ENCODE data around the gene MAPK6. TPM values are rescaled to one million over a fixed set of nuclear protein-coding genes. Genes with fewer than 3 reads are reported as not detected.

Gene MAPK6
- total RNA-seq, 1 donor from 2014 or later = 16.2 TPM

- Mint-ChIP-seq H3K4me3 (no peak overlapping the region), H3K36me3 (ENCODE audit: low read depth) (no peaks in the 10 kb centered on the region), H3K27me3 (peaks cover 4% of the 10 kb centered on the region), H3K27ac (peak overlapping the region; percentile 7), H3K9me3 (no peaks in the 10 kb centered on the region), H3K4me1 (peaks cover 28% of the 10 kb centered on the region)
- ATAC-seq (ENCODE audit: low read depth) = peak; percentile 60
- ChIA-PET CTCF (interaction anchor here (0.6 to 1.1 kb wide), 2 partner anchors 29 to 31 kb away, joined by 3 read pairs; no protein-coding TSS in a partner anchor), POLR2A (interaction anchor here (1.2 kb wide), 1 partner anchor 91 kb away, joined by 5 read pairs; the partner anchor contains the start of gene MAPK6)
- intact Hi-C loops (cut with micrococcal nuclease) = no loop called here
- TF ChIP-seq CTCF (IDR thresholded peaks at IDR 0.05) = no peak
- no peak for DNase-seq
Observed at GRCh38 chr15:52109559-52110451, 90.8 kb downstream of the MAPK6 start.

DNA sequence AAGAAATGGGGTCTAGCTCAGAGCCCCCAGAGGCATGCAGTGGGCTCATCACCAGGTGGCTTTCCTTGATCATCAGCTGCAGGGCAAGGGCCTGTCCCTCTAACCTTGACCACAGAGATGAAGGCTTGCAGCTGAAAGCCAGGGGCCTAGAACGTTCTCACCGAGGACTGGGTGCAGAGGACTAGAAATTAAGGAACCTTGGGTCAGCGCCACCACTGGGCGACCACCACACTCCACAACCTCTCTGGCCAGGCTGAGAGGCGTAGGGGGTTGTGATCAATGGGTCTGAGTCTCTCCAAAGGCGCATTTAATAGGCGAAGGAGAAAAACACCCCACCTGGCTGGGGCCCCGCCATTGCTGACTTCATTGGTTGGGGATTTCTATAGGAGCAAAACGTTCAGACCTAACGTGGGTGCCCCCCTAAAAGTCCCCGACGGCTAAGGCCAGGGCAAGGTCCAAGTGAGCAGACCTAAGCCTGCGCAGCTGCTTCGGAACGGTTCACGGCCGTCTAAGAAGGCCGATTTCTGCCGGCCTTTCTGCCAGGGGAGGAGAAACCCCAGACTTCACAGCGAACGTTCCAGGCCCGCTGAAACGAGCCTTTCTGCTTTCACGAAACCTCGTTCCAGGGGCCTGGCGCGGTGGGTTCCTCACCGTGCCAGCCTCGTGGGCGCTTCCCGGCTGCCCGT, 92.6 kb downstream of the MAPK6 start:
- Mint-ChIP-seq H3K27ac (no peak overlapping the region), H3K4me3 (peak overlapping the region; percentile 80), H3K36me3 (ENCODE audit: low read depth) (no peaks in the 10 kb centered on the region), H3K9me3 (no peaks in the 10 kb centered on the region), H3K4me1 (peaks cover 26% of the 10 kb centered on the region), H3K27me3 (peaks cover 4% of the 10 kb centered on the region)
- ChIA-PET POLR2A (interaction anchor here (1.1 to 2.0 kb wide), 2 partner anchors 8 to 68 kb away, joined by 3 to 6 read pairs; no protein-coding TSS in a partner anchor), CTCF (interaction anchor here (3.3 kb wide), 1 partner anchor 32 kb away, joined by 8 read pairs; no protein-coding TSS in a partner anchor)
- DNase-seq = no peak
- intact Hi-C loops (cut with micrococcal nuclease) = loop anchor here (1.0 kb wide), 1 partner anchor 9 kb away; no protein-coding TSS in a partner anchor
- no peak for TF ChIP-seq CTCF (IDR thresholded peaks at IDR 0.05)
- ATAC-seq (ENCODE audit: low read depth) = no peak

DNA sequence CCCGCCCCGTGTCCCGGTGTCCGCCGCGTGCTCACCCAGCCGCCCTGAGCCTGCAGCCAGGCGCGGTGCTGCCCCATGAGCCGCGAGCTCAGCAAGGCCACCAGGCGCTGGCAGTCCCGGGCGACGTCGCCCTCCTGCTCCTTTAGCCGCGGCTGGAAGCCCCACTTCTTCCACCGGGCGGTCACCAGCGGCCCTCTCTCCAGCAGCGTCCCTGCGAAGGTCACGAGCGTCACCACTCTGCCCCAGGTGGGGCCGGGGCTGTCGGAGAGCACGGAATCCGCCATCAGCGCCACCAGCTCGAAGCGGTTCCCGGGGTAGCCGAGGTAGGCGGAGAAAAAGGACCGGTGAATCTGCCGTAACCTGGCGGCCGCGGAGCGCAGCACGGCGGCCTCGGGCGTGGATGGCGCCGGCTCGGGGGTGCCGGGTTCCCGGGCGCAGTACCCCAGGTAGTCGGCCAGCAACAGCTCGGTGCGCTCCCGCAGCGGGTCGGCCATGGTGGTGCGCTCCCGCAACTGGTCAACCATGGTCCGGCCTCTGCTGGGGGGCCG, 93.3 kb downstream of the MAPK6 start:
- H3K27me3 Mint-ChIP-seq = peaks cover 4% of the 10 kb centered on the region

DNA sequence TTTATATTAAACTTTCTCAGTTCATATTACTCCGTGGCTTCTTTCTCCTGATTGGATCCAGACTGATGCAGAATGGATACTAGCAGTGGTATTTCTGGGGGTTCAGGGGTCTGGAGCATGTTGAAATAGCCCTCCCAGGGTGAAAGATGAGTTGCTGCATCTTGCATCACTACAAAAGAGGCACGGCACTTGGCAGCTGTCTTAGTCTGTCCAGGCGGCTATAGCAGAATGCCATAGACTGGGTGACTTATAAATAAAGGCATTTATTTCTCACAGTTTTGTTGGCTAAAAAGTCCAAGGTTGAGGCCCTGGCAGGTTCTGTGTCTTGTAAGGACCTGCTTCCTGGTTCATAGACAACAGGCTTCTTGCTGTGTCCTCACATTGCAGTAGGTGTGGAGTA, 94.2 kb downstream of the MAPK6 start:
- H3K27me3 Mint-ChIP-seq = peaks cover 4% of the 10 kb centered on the region
- no peak overlapping the region for H3K27ac Mint-ChIP-seq
- TF ChIP-seq CTCF (IDR thresholded peaks at IDR 0.05) = no peak
- intact Hi-C loops (cut with micrococcal nuclease) = no loop called here
- no peaks in the 10 kb centered on the region for H3K9me3 Mint-ChIP-seq
- CTCF ChIA-PET = interaction anchor here (1.1 to 3.3 kb wide), 2 partner anchors 34 to 95 kb away, joined by 4 to 8 read pairs; no protein-coding TSS in a partner anchor
- peaks cover 20% of the 10 kb centered on the region for H3K4me1 Mint-ChIP-seq
- ATAC-seq (ENCODE audit: low read depth) (no peak), DNase-seq (no peak)
- no peaks in the 10 kb centered on the region for H3K36me3 Mint-ChIP-seq (ENCODE audit: low read depth)
- POLR2A ChIA-PET = interaction anchor here (2.0 kb wide), 1 partner anchor 66 kb away, joined by 6 read pairs; no protein-coding TSS in a partner anchor
- H3K4me3 Mint-ChIP-seq = peak overlapping the region; percentile 35

More for the DNA sequence above, 93.3 kb downstream of the MAPK6 start:
- H3K9me3 Mint-ChIP-seq = no peaks in the 10 kb centered on the region
- peak overlapping the region; percentile 56 for H3K27ac Mint-ChIP-seq
- POLR2A ChIA-PET = interaction anchor here (1.1 to 2.0 kb wide), 2 partner anchors 8 to 67 kb away, joined by 3 to 6 read pairs; no protein-coding TSS in a partner anchor
- no peaks in the 10 kb centered on the region for H3K36me3 Mint-ChIP-seq (ENCODE audit: low read depth)
- H3K4me3 Mint-ChIP-seq = peak overlapping the region; percentile 80
- ATAC-seq (ENCODE audit: low read depth) = peak; percentile 70
- no peak for TF ChIP-seq CTCF (IDR thresholded peaks at IDR 0.05)
- intact Hi-C loops (cut with micrococcal nuclease) = loop anchor here (1.0 kb wide), 1 partner anchor 10 kb away; no protein-coding TSS in a partner anchor
- CTCF ChIA-PET = interaction anchor here (1.1 to 3.3 kb wide), 2 partner anchors 33 to 96 kb away, joined by 4 to 8 read pairs; no protein-coding TSS in a partner anchor
- DNase-seq = peak; percentile 39
- H3K4me1 Mint-ChIP-seq = peaks cover 23% of the 10 kb centered on the region

Measured in activated B cell treated with CpG ODN at 0.5 μM for 24 hours (primary cell).